GM19025 (cell line): ENCODE data around the gene DNAJB8.

Experiments used
- ATAC-seq: cut with Tn5 transposase; IDR thresholded peaks from one replicate; pipeline ENCODE4 v1.9.1; 2021; ENCODE audit warnings: mild to moderate bottlenecking, low read depth, moderate library complexity; ENCODE audit not compliant: unreplicated experiment

The DNAJB8 gene

DNA sequence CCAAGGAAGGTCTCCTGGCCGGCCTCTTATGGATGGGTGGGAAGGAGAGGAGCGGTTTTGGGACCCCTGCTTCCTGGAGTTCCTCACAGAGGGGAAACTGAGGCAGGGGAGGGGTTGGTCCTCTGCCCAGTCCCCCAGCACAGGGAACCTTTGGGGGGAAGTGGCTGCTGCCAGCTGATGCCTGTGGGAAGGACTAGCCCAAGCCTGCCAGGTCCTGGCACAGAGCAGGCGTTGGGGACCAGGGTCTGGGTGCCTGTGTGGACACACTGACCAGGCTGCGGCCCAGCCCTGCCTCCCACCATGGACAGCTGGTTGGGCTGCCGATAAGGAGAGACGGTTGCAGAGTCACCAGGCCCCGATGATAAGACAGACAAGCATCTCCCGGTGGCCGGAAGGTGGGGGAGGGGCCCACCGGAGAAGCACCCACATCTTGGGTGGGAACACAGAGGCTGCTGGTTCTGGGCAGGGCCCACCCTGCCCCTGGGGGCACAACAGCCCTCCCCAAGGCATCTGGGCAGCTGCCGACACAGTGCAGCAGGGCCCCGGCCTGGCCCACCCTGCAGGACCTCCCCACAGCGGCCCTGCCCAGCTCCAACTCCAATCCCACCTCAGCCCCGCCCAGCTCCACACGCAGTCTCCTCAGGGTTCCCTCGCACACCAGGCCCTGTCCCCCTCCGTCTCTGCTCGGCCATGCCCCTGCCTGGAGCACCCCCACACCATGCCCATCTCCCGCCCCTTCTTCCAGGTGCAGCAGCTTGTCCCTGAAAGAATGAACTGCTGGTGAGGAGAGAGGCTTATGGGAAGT is 50.7 kb downstream of the DNAJB8 start:
- ATAC-seq: no peak

- ATAC-seq: no peak
Observed at GRCh38 chr3:128415200-128415772, 51.4 kb downstream of the DNAJB8 start.

- ATAC-seq: no peak
Observed at GRCh38 chr3:128413413-128414205, 53.1 kb downstream of the DNAJB8 start.

DNA sequence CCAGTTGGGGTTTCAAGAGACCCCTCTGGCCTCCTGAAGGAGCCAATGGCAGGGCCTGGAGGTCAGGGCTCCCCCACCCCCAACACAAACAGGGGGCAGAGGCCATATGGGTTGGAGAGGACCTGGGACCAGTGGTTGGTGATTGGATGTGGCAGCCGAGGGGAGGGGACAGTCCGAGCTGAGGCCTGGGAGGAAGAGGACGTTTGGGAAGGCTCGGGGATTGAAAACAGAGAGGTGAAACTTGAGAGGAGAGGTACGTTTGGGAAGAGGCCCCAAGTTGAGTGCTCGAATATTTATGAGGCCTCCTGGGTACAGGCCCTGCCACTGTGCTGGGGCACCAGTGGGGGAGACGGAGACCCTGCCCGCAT is 53.7 kb downstream of the DNAJB8 start:
- ATAC-seq: no peak
